ENCODE measurements around the gene CCDC122. TPM values are rescaled to one million over a fixed set of nuclear protein-coding genes. Genes with fewer than 3 reads are reported as not detected.

The CCDC122 gene
- total and polyA plus RNA-seq, 10 of the 15 experiments (the other 5 are each of a cell fraction or from before 2014, with no cell fraction given): 1.0 to 4.5 (median 2.9) TPM; not detected in 1

DNA sequence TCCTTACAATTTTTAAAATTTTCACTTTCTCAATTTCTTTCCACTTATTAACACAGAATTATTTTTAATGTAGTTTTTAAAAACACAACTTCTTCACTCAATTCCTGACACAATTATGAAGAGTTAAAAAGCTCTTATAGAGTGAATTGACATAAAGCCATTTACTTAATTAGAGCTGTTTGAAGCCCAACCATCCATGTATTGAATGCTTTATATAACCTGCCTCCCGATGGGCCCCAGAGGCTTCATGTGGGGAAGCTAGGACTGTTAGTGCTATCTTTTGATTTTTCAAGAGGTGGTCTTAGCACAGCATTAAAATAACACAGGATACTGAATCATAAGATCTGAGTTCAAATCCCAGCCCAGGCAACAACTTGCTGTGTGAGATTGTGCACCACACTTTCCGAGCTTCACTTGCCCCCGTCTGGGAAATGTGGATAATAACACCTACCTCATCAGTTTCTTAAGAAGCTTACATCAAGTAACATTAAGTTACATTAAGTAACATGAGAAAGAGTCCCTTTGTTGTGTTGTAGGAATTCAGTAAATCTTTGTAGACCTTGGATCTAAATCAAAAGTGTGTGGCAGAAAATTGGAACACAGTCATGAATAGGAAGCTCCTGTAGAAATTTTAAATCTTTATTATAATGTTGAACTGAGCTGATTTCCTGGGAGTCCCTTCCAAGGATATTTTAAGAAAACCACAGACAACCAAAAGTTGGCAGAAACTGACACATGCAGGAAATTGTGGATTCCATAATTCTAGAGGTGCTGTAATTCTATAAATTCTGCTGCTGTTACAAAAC, 87.3 kb downstream of the CCDC122 start (continued):
- TF ChIP-seq SMARCA5 (IDR thresholded peaks at IDR 0.05) (no peak), KLF5 (IDR thresholded peaks at IDR 0.05; ENCODE audit: partially characterized antibody) (no peak)

DNA sequence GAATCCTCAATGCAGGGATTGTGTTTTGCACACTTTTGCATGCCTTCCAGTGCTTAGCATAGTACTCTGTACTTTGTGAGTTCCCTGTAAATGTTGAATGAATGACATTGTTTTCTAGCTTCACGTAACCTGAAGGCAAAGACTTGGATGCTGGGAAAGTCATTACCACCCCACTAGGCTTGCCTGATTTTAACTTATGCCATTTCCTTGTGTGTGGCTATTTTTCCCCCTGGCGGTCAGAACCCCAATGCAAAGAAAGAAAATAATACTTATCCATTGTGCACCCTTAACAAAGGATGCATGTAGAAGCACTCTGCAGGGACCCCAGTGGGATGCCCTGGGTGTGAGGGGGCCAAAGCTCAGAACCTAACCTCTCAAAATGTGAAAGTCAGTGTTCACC, 91.5 kb downstream of the CCDC122 start:
- FAIRE-seq (no peak), ATAC-seq (no peak), DNase-seq (ENCODE audit: low read depth, low spot score) (no peak)
- Histone ChIP-seq H3K4me1 (ENCODE audit: control insufficient read depth, insufficient read depth, low read length) (no peaks in the 10 kb centered on the region), H3K9me3 (replicated peaks; ENCODE audit: control insufficient read depth, insufficient read depth, low read length) (no peaks in the 10 kb centered on the region), H3K27me3 (replicated peaks in 1 of 2; ENCODE audit: control insufficient read depth in 2 of 2, insufficient read depth in 2 of 2, low read length in 1 of 2) (peaks cover 3 to 4% of the 10 kb centered on the region in 2 experiments; a peak in 3 of 4 replicates), H3K9ac (ENCODE audit: control insufficient read depth, insufficient read depth, low read length) (no peak overlapping the region), H4K20me1 (ENCODE audit: control insufficient read depth, insufficient read depth) (no peaks in the 10 kb centered on the region), H3K4me3 (no peak overlapping the region), H3K27ac (ENCODE audit: control insufficient read depth, insufficient read depth) (no peak overlapping the region), H3K79me2 (ENCODE audit: control insufficient read depth, insufficient read depth, low read length) (no peaks in the 10 kb centered on the region), H3K36me3 (ENCODE audit: control insufficient read depth in 2 of 2, insufficient read depth in 2 of 2, low read length in 1 of 2) (no peaks in the 10 kb centered on the region), H3K4me2 (ENCODE audit: control insufficient read depth, insufficient read depth) (no peak overlapping the region), H2AFZ (ENCODE audit: control insufficient read depth, low read depth, low read length) (no peak overlapping the region)
- ChIA-PET RAD21 (ENCODE audit: unreplicated experiment) (no interaction called here), CTCF (no interaction called here), SMC1A (ENCODE audit: uncharacterized antibody, unreplicated experiment) (interaction anchor here (1.0 kb wide), 1 partner anchor 570 kb away, joined by 3 read pairs; no protein-coding TSS in a partner anchor), POLR2A (interaction anchor here (0.6 kb wide), 2 partner anchors 631 to 1284 kb away, joined by 6 to 7 read pairs; no protein-coding TSS in a partner anchor)
- BruUV-seq (replicated peaks): no TSS peak
- intact Hi-C loops (cut with micrococcal nuclease; ENCODE audit: unreplicated experiment) (no loop called here), in situ Hi-C loops (cut with MboI) (loop anchor here (25.0 kb wide), 1 partner anchor 1451 kb away; no protein-coding TSS in a partner anchor)
- 46% methylated on average over 2 of the region's 2 CpGs for WGBS (ENCODE audit: insufficient coverage, insufficient replicate concordance, low lambda C conversion rate, missing lambda C conversion rate)
- TF ChIP-seq, protein P1, sequence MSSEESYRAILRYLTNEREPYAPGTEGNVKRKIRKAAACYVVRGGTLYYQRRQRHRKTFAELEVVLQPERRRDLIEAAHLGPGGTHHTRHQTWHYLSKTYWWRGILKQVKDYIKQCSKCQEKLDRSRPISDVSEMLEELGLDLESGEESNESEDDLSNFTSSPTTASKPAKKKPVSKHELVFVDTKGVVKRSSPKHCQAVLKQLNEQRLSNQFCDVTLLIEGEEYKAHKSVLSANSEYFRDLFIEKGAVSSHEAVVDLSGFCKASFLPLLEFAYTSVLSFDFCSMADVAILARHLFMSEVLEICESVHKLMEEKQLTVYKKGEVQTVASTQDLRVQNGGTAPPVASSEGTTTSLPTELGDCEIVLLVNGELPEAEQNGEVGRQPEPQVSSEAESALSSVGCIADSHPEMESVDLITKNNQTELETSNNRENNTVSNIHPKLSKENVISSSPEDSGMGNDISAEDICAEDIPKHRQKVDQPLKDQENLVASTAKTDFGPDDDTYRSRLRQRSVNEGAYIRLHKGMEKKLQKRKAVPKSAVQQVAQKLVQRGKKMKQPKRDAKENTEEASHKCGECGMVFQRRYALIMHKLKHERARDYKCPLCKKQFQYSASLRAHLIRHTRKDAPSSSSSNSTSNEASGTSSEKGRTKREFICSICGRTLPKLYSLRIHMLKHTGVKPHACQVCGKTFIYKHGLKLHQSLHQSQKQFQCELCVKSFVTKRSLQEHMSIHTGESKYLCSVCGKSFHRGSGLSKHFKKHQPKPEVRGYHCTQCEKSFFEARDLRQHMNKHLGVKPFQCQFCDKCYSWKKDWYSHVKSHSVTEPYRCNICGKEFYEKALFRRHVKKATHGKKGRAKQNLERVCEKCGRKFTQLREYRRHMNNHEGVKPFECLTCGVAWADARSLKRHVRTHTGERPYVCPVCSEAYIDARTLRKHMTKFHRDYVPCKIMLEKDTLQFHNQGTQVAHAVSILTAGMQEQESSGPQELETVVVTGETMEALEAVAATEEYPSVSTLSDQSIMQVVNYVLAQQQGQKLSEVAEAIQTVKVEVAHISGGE (CRISPR knock-in tag; IDR thresholded peaks at IDR 0.05): no peak
- TF ChIP-seq TARDBP (IDR thresholded peaks at IDR 0.05; ENCODE audit: borderline replicate concordance): no peak
- TF ChIP-seq PAX5 (IDR thresholded peaks at IDR 0.05; ENCODE audit: borderline replicate concordance, low read depth, low read length): no peak
- TF ChIP-seq WRNIP1 (IDR thresholded peaks at IDR 0.05; ENCODE audit: borderline replicate concordance, low read depth, low read length): no peak
- TF ChIP-seq RUNX3 (IDR thresholded peaks at IDR 0.05; ENCODE audit: low read length): no peak
- no peak for TF ChIP-seq ZNF274 (IDR thresholded peaks at IDR 0.05; ENCODE audit: insufficient read depth, insufficient read length)
- TF ChIP-seq SP1 (IDR thresholded peaks at IDR 0.05; ENCODE audit: low read depth, low read length): no peak
- no peak for TF ChIP-seq MYB (IDR thresholded peaks at IDR 0.05; ENCODE audit: borderline replicate concordance, low read depth, low read length)
- TF ChIP-seq BRCA1 (IDR thresholded peaks at IDR 0.05; ENCODE audit: low read depth, low read length): no peak
- no peak for TF ChIP-seq YY1 (IDR thresholded peaks at IDR 0.05; ENCODE audit: low read depth, low read length)
- TF ChIP-seq POU2F2 (IDR thresholded peaks at IDR 0.05; ENCODE audit: borderline replicate concordance, low read depth, low read length): no peak
- TF ChIP-seq, protein P2, sequence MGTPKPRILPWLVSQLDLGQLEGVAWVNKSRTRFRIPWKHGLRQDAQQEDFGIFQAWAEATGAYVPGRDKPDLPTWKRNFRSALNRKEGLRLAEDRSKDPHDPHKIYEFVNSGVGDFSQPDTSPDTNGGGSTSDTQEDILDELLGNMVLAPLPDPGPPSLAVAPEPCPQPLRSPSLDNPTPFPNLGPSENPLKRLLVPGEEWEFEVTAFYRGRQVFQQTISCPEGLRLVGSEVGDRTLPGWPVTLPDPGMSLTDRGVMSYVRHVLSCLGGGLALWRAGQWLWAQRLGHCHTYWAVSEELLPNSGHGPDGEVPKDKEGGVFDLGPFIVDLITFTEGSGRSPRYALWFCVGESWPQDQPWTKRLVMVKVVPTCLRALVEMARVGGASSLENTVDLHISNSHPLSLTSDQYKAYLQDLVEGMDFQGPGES (IDR thresholded peaks at IDR 0.05): no peak
- TF ChIP-seq RAD21 (IDR thresholded peaks at IDR 0.05; ENCODE audit: insufficient read depth, low read depth, low read length): peak; percentile 52; the same call in 1 of the 2 replicates
- TF ChIP-seq ZNF384 (IDR thresholded peaks at IDR 0.05; ENCODE audit: borderline replicate concordance, low read depth, low read length): no peak
- TF ChIP-seq, protein P3, sequence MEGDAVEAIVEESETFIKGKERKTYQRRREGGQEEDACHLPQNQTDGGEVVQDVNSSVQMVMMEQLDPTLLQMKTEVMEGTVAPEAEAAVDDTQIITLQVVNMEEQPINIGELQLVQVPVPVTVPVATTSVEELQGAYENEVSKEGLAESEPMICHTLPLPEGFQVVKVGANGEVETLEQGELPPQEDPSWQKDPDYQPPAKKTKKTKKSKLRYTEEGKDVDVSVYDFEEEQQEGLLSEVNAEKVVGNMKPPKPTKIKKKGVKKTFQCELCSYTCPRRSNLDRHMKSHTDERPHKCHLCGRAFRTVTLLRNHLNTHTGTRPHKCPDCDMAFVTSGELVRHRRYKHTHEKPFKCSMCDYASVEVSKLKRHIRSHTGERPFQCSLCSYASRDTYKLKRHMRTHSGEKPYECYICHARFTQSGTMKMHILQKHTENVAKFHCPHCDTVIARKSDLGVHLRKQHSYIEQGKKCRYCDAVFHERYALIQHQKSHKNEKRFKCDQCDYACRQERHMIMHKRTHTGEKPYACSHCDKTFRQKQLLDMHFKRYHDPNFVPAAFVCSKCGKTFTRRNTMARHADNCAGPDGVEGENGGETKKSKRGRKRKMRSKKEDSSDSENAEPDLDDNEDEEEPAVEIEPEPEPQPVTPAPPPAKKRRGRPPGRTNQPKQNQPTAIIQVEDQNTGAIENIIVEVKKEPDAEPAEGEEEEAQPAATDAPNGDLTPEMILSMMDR (IDR thresholded peaks at IDR 0.05 in 2 of 3, conservative IDR thresholded peaks at IDR 0.05 in 1 of 3; ENCODE audit: control insufficient read depth in 2 of 3, extremely low read depth in 1 of 3, insufficient read depth in 1 of 3, low read depth in 3 of 3, low read length in 3 of 3): peak; percentile 11 to 30 (median 16); a peak in 4 of 6 replicates
